IMR-90 (cell line): ENCODE data around the gene PRRG2. TPM values are rescaled to one million over a fixed set of nuclear protein-coding genes. Genes with fewer than 3 reads are reported as not detected.

Experiments used
- ATAC-seq: fragments of 200-7000 bp; cut with Tn5 transposase; 2 replicates; pipeline ENCODE4 v1.9.1; 2020; ENCODE audit warnings: low read depth, mild to moderate bottlenecking, moderate library complexity
- BruUV-seq: library from RNA; stranded (reverse); fragments of 400-500 nt; replicated peaks from 2 replicates; lab custom pipeline; 2021; lab: Mats Ljungman, UMichigan
- CTCF ChIA-PET: fragments of 300-600 bp; formaldehyde crosslinking; extraction: SDS; loops from one replicate; lab custom pipeline; 2021; ENCODE audit warnings: antibody characterized with exemption; lab: Yijun Ruan, JAX
- POLR2A ChIA-PET: fragments of 300-600 bp; sonication (Branson Sonifier 250); formaldehyde crosslinking; loops from one replicate; lab custom pipeline; 2022; ENCODE audit warnings: antibody characterized with exemption; ENCODE audit not compliant: unreplicated experiment; lab: Charles Lee
- DNase-seq: peaks from one replicate; pipeline ENCODE4 v3.0.0; 2013
- H2AFZ ChIP-seq: replicated peaks from 2 replicates; pipeline ENCODE3; 2013; ENCODE audit warnings: low read length, mild to moderate bottlenecking; ENCODE audit not compliant: poor library complexity
- H2AK5ac ChIP-seq: 2 replicates; pipeline ENCODE4 v1.6.1; 2013; ENCODE audit warnings: low read depth, low read length, inconsistent platforms
- H2AK9ac ChIP-seq: replicated peaks from 2 replicates; pipeline ENCODE3; 2013; ENCODE audit warnings: mild to moderate bottlenecking, low read depth, low read length, moderate library complexity; ENCODE audit not compliant: poor library complexity
- H2BK120ac ChIP-seq: 2 replicates; pipeline ENCODE4 v1.6.1; 2013; ENCODE audit warnings: low read depth, low read length, inconsistent platforms
- H2BK15ac ChIP-seq: 3 replicates; pipeline ENCODE4 v1.6.1; 2013; ENCODE audit warnings: low read depth, low read length, inconsistent platforms
- H2BK20ac ChIP-seq: 2 replicates; pipeline ENCODE4 v1.6.1; 2013; ENCODE audit warnings: low read depth, mild to moderate bottlenecking, inconsistent platforms, low read length, moderate library complexity
- H2BK5ac ChIP-seq: 2 replicates; pipeline ENCODE4 v1.6.1; 2013; ENCODE audit warnings: mild to moderate bottlenecking, low read depth, low read length, inconsistent platforms; ENCODE audit not compliant: poor library complexity, severe bottlenecking
- H3K14ac ChIP-seq: replicated peaks from 2 replicates; pipeline ENCODE4 v1.6.1; 2013; ENCODE audit warnings: low read depth, low read length, inconsistent platforms
- H3K18ac ChIP-seq: 2 replicates; pipeline ENCODE4 v1.6.1; 2013; ENCODE audit warnings: low read depth, low read length, control low read depth
- H3K23ac ChIP-seq: 2 replicates; pipeline ENCODE4 v1.6.1; 2013; ENCODE audit warnings: low read depth, low read length, inconsistent platforms
- H3K27ac ChIP-seq: 2 replicates; pipeline ENCODE4 v1.5.1; 2013; ENCODE audit warnings: mild to moderate bottlenecking, control low read depth, low read length; ENCODE audit not compliant: insufficient read depth
- H3K27me3 ChIP-seq: 2 replicates; pipeline ENCODE4 v1.6.1; 2013; ENCODE audit warnings: low read length; ENCODE audit not compliant: control insufficient read depth, insufficient read depth
- H3K36me3 ChIP-seq: 2 replicates; pipeline ENCODE4 v1.6.1; 2013; ENCODE audit warnings: low read length, mixed read lengths; ENCODE audit not compliant: control insufficient read depth, insufficient read depth
- H3K4ac ChIP-seq: 2 replicates; pipeline ENCODE4 v1.6.1; 2013; ENCODE audit warnings: low read depth, low read length, inconsistent platforms
- H3K4me1 ChIP-seq: 2 replicates; pipeline ENCODE4 v1.6.1; 2013; ENCODE audit warnings: low read length, mixed read lengths; ENCODE audit not compliant: control insufficient read depth, insufficient read depth
- H3K4me2 ChIP-seq: 2 replicates; pipeline ENCODE4 v1.6.1; 2013; ENCODE audit warnings: low read depth, mild to moderate bottlenecking, control low read depth, low read length, moderate library complexity
- H3K4me3 ChIP-seq: 2 replicates; pipeline ENCODE4 v1.5.1; 2013; ENCODE audit warnings: low read depth, mild to moderate bottlenecking, control low read depth, low read length, moderate library complexity; ENCODE audit not compliant: insufficient read depth
- H3K56ac ChIP-seq: 2 replicates; pipeline ENCODE4 v1.6.1; 2013; ENCODE audit warnings: low read length, inconsistent platforms; ENCODE audit not compliant: insufficient read depth; ENCODE audit errors: extremely low read depth
- H3K79me1 ChIP-seq, 2 experiments: 2 replicates each; pipeline ENCODE4 v1.6.1; 2013; ENCODE audit warnings: low read length in 2 of 2, inconsistent platforms in 1 of 2, low read depth in 1 of 2
- H3K9ac ChIP-seq: 2 replicates; pipeline ENCODE4 v1.6.1; 2013; ENCODE audit warnings: low read depth, low read length, control low read depth
- H3K9me1 ChIP-seq: 2 replicates; pipeline ENCODE4 v1.6.1; 2013; ENCODE audit warnings: low read length, inconsistent platforms; ENCODE audit not compliant: insufficient read depth
- H3K9me3 ChIP-seq: 2 replicates; pipeline ENCODE4 v1.6.1; 2013; ENCODE audit warnings: low read length; ENCODE audit not compliant: control insufficient read depth, insufficient read depth
- H4K20me1 ChIP-seq: 2 replicates; pipeline ENCODE4 v1.6.1; 2013; ENCODE audit warnings: low read length, inconsistent platforms; ENCODE audit not compliant: insufficient read depth
- H4K5ac ChIP-seq: 2 replicates; pipeline ENCODE4 v1.6.1; 2013; ENCODE audit warnings: mild to moderate bottlenecking, low read depth, low read length, control low read depth
- H4K8ac ChIP-seq, 2 experiments: 2 replicates each; pipeline ENCODE4 v1.6.1; 2013; ENCODE audit warnings: low read depth in 2 of 2, low read length in 2 of 2, control low read depth in 1 of 2, inconsistent platforms in 1 of 2
- H4K91ac ChIP-seq: 2 replicates; pipeline ENCODE4 v1.6.1; 2013; ENCODE audit warnings: low read depth, low read length, inconsistent platforms; ENCODE audit not compliant: insufficient read depth
- BHLHE40 ChIP-seq: fragments of 150-350 bp; IDR thresholded peaks from 2 replicates; pipeline ENCODE4 v1.6.1; 2016; ENCODE audit warnings: mild to moderate bottlenecking, low read depth, low read length
- MAFK ChIP-seq: IDR thresholded peaks from 2 replicates; pipeline ENCODE4 v1.6.1; 2012; ENCODE audit warnings: low read depth, low read length, improper control_type of control experiment
- SMC3 ChIP-seq: fragments of 150-350 bp; IDR thresholded peaks from 2 replicates; pipeline ENCODE4 v1.6.1; 2016; ENCODE audit warnings: low read depth, mild to moderate bottlenecking, antibody characterized with exemption, low read length, moderate library complexity
- WGBS, 2 experiments: methylation state at CpG; one replicate each; pipeline versions ENCODE4 v1.1.5 to v1.1.7; 2013; ENCODE audit warnings: missing lambda C conversion rate in 2 of 2; ENCODE audit not compliant: insufficient read length in 1 of 2; ENCODE audit errors: extremely low coverage in 2 of 2; 5-methylcytosine and 5-hydroxymethylcytosine counted together
- dilution Hi-C: fragments of 300-500 bp; cut with HindIII; formaldehyde crosslinking; loops from one replicate; pipeline ENCODE4 v1.14.3; 2018; ENCODE audit warnings: low sequenced_read_pairs; ENCODE audit not compliant: unreplicated experiment
- in situ Hi-C: fragments of 300-500 bp; cut with MboI; formaldehyde crosslinking; loops from 3 replicates; pipeline ENCODE4 v1.14.3; 2019; ENCODE audit warnings: low sequenced_read_pairs, inconsistent platforms, mixed read lengths
- intact Hi-C: fragments of 100-400 bp; cut with micrococcal nuclease; formaldehyde crosslinking; loops from 2 replicates; pipeline ENCODE4 v1.10.0; 2022
- polyA plus RNA-seq, 3 experiments: library from polyadenylated mRNA; depleted of rRNA; stranded (reverse); fragments of >200 nt; gene quantifications; 2 replicates each; pipeline ENCODE4 v1.2.3, GENCODE V29; 2012; ENCODE audit warnings: low replicate concordance in 1 of 3
- total RNA-seq: library from RNA; depleted of rRNA; stranded (reverse); fragments of >200 nt; gene quantifications from 2 replicates; pipeline ENCODE4 v1.2.3, GENCODE V29; 2012

PRRG2 gene
- total and polyA plus RNA-seq, 2 of the 4 experiments (the other 2 are of a cell fraction) = 0.14 to 0.54 TPM

- no peaks in the 10 kb centered on the region for H3K79me1 ChIP-seq
- H3K4ac ChIP-seq = no peak overlapping the region
- H3K14ac ChIP-seq = no peak overlapping the region
- no peak overlapping the region for H2BK15ac ChIP-seq
- H4K91ac ChIP-seq = no peak overlapping the region
- no peaks in the 10 kb centered on the region; the same call in 1 of the 2 replicates for H3K4me1 ChIP-seq
- H4K20me1 ChIP-seq = no peaks in the 10 kb centered on the region
- ChIA-PET CTCF (interaction anchor here (0.8 kb wide), 1 partner anchor 47 kb away, joined by 3 read pairs; no protein-coding TSS in a partner anchor), POLR2A (no interaction called here)
- H2AK5ac ChIP-seq = no peak overlapping the region
- no peak overlapping the region for H3K23ac ChIP-seq
- WGBS, 2 experiments = 86% methylated on average over 6 of the region's 13 CpGs; no CpG with 5 or more reads in 1 of the 2 experiments
- TF ChIP-seq BHLHE40 (no peak), MAFK (no peak), SMC3 (no peak)
- H3K4me3 ChIP-seq = no peak overlapping the region
- H3K4me2 ChIP-seq = no peak overlapping the region
- no peak overlapping the region for H2BK20ac ChIP-seq
- H3K18ac ChIP-seq = no peak overlapping the region
- DNase-seq (no peak), ATAC-seq (no peak)
- H4K5ac ChIP-seq = no peak overlapping the region
- H3K36me3 ChIP-seq = peaks cover 3% of the 10 kb centered on the region
- H3K9ac ChIP-seq = no peak overlapping the region
- H3K56ac ChIP-seq = no peak overlapping the region
- no peak overlapping the region for H2AFZ ChIP-seq
- H2BK5ac ChIP-seq = no peak overlapping the region
- H3K27me3 ChIP-seq = no peaks in the 10 kb centered on the region
- in situ Hi-C loops (no loop called here), intact Hi-C loops (loop anchor here (5.0 kb wide), 1 partner anchor 322 kb away; no protein-coding TSS in a partner anchor), dilution Hi-C loops (no loop called here)
- no peak overlapping the region for H3K27ac ChIP-seq
- BruUV-seq = no TSS peak
- H4K8ac ChIP-seq = no peak overlapping the region
- no peaks in the 10 kb centered on the region for H3K9me3 ChIP-seq
- 0 out of 2 replicates have a peak, but pooled peaks cover 3% of the 10 kb centered on the region for H3K9me1 ChIP-seq
- H2BK120ac ChIP-seq = no peak overlapping the region
- no peak overlapping the region for H2AK9ac ChIP-seq
Observed at GRCh38 chr19:49549045-49549444, 32.1 kb upstream of the PRRG2 start.
